Suprapubic skin (tissue), 3 donors: ENCODE measurements around the gene ITGAL.

Experiments
- POLR2AphosphoS5 ChIP-seq, 3 donors: sonication (generic); formaldehyde crosslinking; IDR thresholded peaks; one replicate each; pipeline ENCODE4 v1.6.1; 2017; ENCODE audit warnings: antibody characterized with exemption in 3 of 3
- TF ChIP-seq, protein P1 (sequence below), 2 donors: fragments of 200-600 bp in 1 of 2; fragments of 450-650 bp in 1 of 2; sonication (generic) in 1 of 2; IDR thresholded peaks; one replicate each; pipeline ENCODE4 v1.5.1; 2016 to 2019; ENCODE audit warnings: antibody characterized with exemption in 2 of 2, mild to moderate bottlenecking in 1 of 2, moderate library complexity in 1 of 2

DNA sequence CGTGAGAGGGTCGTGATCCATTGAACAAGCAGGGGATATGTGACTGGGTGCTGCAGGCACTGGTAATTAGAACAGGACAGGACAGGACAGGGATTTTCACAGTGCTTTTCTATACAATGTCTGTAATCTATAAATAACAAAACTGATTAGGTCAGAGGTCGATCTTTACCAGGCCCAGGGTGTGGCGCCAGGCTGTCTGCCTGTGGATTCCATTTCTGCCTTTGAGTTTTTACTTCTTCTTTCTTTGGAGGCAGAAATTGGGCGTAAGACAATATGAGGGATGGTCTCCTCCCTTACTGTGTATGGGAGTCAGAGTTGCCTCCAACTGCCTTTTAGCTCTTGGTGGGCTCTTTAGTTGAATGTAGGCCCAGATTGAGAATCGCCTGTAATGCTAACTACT lies 87.1 kb downstream of the ITGAL start:
- TF ChIP-seq, protein P1, sequence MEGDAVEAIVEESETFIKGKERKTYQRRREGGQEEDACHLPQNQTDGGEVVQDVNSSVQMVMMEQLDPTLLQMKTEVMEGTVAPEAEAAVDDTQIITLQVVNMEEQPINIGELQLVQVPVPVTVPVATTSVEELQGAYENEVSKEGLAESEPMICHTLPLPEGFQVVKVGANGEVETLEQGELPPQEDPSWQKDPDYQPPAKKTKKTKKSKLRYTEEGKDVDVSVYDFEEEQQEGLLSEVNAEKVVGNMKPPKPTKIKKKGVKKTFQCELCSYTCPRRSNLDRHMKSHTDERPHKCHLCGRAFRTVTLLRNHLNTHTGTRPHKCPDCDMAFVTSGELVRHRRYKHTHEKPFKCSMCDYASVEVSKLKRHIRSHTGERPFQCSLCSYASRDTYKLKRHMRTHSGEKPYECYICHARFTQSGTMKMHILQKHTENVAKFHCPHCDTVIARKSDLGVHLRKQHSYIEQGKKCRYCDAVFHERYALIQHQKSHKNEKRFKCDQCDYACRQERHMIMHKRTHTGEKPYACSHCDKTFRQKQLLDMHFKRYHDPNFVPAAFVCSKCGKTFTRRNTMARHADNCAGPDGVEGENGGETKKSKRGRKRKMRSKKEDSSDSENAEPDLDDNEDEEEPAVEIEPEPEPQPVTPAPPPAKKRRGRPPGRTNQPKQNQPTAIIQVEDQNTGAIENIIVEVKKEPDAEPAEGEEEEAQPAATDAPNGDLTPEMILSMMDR (IDR thresholded peaks at IDR 0.05), result no peak
- no peak for TF ChIP-seq POLR2AphosphoS5 (IDR thresholded peaks at IDR 0.05)
